ENCODE data around the gene IDUA. TPM values are rescaled to one million over a fixed set of nuclear protein-coding genes. Genes with fewer than 3 reads are reported as not detected.

IDUA gene
- total and polyA plus RNA-seq, 10 of the 15 experiments (the other 5 are each of a cell fraction or from before 2014, with no cell fraction given), result 0.05 to 7.6 (median 1.4) TPM; not detected in 1

DNA sequence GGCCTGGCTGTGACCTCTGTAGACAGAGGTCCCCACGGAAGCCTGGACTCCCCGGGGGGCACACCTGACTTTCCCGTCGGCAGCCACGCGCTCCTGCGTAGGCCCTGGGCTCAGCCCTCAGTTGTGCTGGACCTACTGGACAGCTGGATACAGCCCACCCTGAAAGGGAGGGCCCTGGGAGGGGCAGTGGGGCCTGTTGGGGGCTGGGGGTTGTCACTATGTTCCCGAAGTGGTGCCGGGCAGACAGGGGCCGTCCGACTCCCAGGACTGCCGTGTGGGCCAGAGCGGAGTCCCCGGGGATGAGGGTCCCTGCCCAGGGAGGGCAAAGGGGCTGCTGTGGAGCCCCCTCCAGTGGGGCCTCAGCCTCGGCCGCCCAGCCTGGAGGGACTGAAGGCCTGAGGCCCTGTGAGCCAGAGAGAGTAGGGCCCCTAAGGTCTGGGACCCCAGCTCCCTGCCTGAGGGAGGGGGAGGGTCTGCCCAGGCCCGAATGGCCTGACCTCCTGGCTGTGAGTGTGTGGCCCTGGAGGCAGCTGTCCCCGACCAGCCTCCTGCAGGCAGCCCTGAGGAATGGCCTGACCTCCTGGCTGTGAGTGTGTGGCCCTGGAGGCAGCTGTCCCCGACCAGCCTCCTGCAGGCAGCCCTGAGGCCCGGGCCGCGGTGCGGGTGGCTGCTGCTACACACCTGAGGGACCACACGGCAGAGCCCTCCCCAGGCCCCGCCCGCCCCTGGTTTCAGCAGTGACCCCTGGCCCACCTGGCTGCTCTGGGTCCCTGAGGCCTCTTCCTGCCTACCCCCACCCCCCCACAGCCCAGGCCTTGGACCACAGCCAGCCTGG, 50.3 kb downstream of the IDUA start:
- 34% methylated on average over 22 of the region's 26 CpGs for WGBS (ENCODE audit: insufficient coverage, insufficient replicate concordance, low lambda C conversion rate, missing lambda C conversion rate)
- no peaks in the 10 kb centered on the region for H4K20me1 ChIP-seq (ENCODE audit: control insufficient read depth, insufficient read depth)
- no peak overlapping the region for H3K27ac ChIP-seq (ENCODE audit: control insufficient read depth, insufficient read depth)
- ChIA-PET RAD21 (ENCODE audit: unreplicated experiment) (interaction anchor here (1.1 kb wide), 1 partner anchor 101 kb away, joined by 3 read pairs; no protein-coding TSS in a partner anchor), SMC1A (ENCODE audit: uncharacterized antibody, unreplicated experiment) (no interaction called here), CTCF (interaction anchor here (0.6 to 0.8 kb wide), 2 partner anchors 263 to 825 kb away, joined by 3 to 5 read pairs; no protein-coding TSS in a partner anchor), POLR2A (no interaction called here)
- no peaks in the 10 kb centered on the region for H3K79me2 ChIP-seq (ENCODE audit: control insufficient read depth, insufficient read depth, low read length)
- no TSS peak for BruUV-seq (replicated peaks)
- no peaks in the 10 kb centered on the region for H3K27me3 ChIP-seq (replicated peaks in 1 of 2; ENCODE audit: control insufficient read depth in 2 of 2, insufficient read depth in 2 of 2, low read length in 1 of 2)
- H3K9me3 ChIP-seq (replicated peaks; ENCODE audit: control insufficient read depth, insufficient read depth, low read length), result no peaks in the 10 kb centered on the region
- ATAC-seq (no peak), DNase-seq (ENCODE audit: low read depth, low spot score) (no peak), FAIRE-seq (no peak)
- no peaks in the 10 kb centered on the region for H3K36me3 ChIP-seq (ENCODE audit: control insufficient read depth in 2 of 2, insufficient read depth in 2 of 2, low read length in 1 of 2)
- in situ Hi-C loops (cut with MboI) (no loop called here), intact Hi-C loops (cut with micrococcal nuclease; ENCODE audit: unreplicated experiment) (no loop called here)
- H3K4me3 ChIP-seq, result no peak overlapping the region
- no peak overlapping the region for H2AFZ ChIP-seq (ENCODE audit: control insufficient read depth, low read depth, low read length)
- no peak overlapping the region for H3K9ac ChIP-seq (ENCODE audit: control insufficient read depth, insufficient read depth, low read length)
- H3K4me2 ChIP-seq (ENCODE audit: control insufficient read depth, insufficient read depth), result no peak overlapping the region
- H3K4me1 ChIP-seq (ENCODE audit: control insufficient read depth, insufficient read depth, low read length), result no peaks in the 10 kb centered on the region
- TF ChIP-seq IKZF1 (conservative IDR thresholded peaks at IDR 0.05) (no peak), RFX5 (IDR thresholded peaks at IDR 0.05; ENCODE audit: low read depth, low read length) (no peak), FOS (IDR thresholded peaks at IDR 0.05; ENCODE audit: borderline replicate concordance, extremely low read depth, insufficient read length) (no peak), MEF2A (IDR thresholded peaks at IDR 0.05; ENCODE audit: insufficient read depth, low read depth, low read length) (no peak), PAX8 (IDR thresholded peaks at IDR 0.05) (no peak), SMARCA5 (IDR thresholded peaks at IDR 0.05) (no peak), CBX5 (IDR thresholded peaks at IDR 0.05; ENCODE audit: low read depth) (no peak), PAX5 (IDR thresholded peaks at IDR 0.05; ENCODE audit: borderline replicate concordance, low read depth, low read length) (no peak), EED (IDR thresholded peaks at IDR 0.05; ENCODE audit: low read depth) (no peak)
- TF ChIP-seq, protein P1, sequence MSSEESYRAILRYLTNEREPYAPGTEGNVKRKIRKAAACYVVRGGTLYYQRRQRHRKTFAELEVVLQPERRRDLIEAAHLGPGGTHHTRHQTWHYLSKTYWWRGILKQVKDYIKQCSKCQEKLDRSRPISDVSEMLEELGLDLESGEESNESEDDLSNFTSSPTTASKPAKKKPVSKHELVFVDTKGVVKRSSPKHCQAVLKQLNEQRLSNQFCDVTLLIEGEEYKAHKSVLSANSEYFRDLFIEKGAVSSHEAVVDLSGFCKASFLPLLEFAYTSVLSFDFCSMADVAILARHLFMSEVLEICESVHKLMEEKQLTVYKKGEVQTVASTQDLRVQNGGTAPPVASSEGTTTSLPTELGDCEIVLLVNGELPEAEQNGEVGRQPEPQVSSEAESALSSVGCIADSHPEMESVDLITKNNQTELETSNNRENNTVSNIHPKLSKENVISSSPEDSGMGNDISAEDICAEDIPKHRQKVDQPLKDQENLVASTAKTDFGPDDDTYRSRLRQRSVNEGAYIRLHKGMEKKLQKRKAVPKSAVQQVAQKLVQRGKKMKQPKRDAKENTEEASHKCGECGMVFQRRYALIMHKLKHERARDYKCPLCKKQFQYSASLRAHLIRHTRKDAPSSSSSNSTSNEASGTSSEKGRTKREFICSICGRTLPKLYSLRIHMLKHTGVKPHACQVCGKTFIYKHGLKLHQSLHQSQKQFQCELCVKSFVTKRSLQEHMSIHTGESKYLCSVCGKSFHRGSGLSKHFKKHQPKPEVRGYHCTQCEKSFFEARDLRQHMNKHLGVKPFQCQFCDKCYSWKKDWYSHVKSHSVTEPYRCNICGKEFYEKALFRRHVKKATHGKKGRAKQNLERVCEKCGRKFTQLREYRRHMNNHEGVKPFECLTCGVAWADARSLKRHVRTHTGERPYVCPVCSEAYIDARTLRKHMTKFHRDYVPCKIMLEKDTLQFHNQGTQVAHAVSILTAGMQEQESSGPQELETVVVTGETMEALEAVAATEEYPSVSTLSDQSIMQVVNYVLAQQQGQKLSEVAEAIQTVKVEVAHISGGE (CRISPR knock-in tag; IDR thresholded peaks at IDR 0.05), result no peak
- TF ChIP-seq, protein P2, sequence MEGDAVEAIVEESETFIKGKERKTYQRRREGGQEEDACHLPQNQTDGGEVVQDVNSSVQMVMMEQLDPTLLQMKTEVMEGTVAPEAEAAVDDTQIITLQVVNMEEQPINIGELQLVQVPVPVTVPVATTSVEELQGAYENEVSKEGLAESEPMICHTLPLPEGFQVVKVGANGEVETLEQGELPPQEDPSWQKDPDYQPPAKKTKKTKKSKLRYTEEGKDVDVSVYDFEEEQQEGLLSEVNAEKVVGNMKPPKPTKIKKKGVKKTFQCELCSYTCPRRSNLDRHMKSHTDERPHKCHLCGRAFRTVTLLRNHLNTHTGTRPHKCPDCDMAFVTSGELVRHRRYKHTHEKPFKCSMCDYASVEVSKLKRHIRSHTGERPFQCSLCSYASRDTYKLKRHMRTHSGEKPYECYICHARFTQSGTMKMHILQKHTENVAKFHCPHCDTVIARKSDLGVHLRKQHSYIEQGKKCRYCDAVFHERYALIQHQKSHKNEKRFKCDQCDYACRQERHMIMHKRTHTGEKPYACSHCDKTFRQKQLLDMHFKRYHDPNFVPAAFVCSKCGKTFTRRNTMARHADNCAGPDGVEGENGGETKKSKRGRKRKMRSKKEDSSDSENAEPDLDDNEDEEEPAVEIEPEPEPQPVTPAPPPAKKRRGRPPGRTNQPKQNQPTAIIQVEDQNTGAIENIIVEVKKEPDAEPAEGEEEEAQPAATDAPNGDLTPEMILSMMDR (IDR thresholded peaks at IDR 0.05 in 2 of 3, conservative IDR thresholded peaks at IDR 0.05 in 1 of 3; ENCODE audit: control insufficient read depth in 2 of 3, extremely low read depth in 1 of 3, insufficient read depth in 1 of 3, low read depth in 3 of 3, low read length in 3 of 3), result no peak
- TF ChIP-seq, protein P3, sequence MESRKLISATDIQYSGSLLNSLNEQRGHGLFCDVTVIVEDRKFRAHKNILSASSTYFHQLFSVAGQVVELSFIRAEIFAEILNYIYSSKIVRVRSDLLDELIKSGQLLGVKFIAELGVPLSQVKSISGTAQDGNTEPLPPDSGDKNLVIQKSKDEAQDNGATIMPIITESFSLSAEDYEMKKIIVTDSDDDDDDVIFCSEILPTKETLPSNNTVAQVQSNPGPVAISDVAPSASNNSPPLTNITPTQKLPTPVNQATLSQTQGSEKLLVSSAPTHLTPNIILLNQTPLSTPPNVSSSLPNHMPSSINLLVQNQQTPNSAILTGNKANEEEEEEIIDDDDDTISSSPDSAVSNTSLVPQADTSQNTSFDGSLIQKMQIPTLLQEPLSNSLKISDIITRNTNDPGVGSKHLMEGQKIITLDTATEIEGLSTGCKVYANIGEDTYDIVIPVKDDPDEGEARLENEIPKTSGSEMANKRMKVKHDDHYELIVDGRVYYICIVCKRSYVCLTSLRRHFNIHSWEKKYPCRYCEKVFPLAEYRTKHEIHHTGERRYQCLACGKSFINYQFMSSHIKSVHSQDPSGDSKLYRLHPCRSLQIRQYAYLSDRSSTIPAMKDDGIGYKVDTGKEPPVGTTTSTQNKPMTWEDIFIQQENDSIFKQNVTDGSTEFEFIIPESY (IDR thresholded peaks at IDR 0.05), result no peak

Measured in GM12878 (cell line).